Activated T-helper 17 cell treated with anti-CD3 and anti-CD28 coated beads, Interleukin-2, amount 50 U/mL, for 72 hours (primary cell): Measurements from ENCODE around the gene NEU4. TPM values are rescaled to one million over a fixed set of nuclear protein-coding genes. Genes with fewer than 3 reads are reported as not detected.
"Not testable (repeated sequence)": the region's sequence is repeated elsewhere in the genome, so short reads cannot be mapped to it uniquely, and the experiment has no call there.

Experiments
- ATAC-seq: fragments of 150-1000 bp; cut with Tn5 transposase; replicated peaks from 2 replicates; pipeline ENCODE4 v1.10.0; 2021; ENCODE audit warnings: mild to moderate bottlenecking, moderate library complexity
- H3K27ac Mint-ChIP-seq: one replicate; pipeline ENCODE4 v1.8.0; 2022; ENCODE audit warnings: mixed read lengths
- H3K27me3 Mint-ChIP-seq: one replicate; pipeline ENCODE4 v1.8.0; 2022; ENCODE audit warnings: mixed read lengths
- H3K36me3 Mint-ChIP-seq: one replicate; pipeline ENCODE4 v1.8.0; 2022; ENCODE audit warnings: low read depth, mild to moderate bottlenecking, mixed read lengths
- H3K4me1 Mint-ChIP-seq: one replicate; pipeline ENCODE4 v1.8.0; 2022; ENCODE audit warnings: mixed read lengths
- H3K4me3 Mint-ChIP-seq: one replicate; pipeline ENCODE4 v1.8.0; 2022; ENCODE audit warnings: mild to moderate bottlenecking, mixed read lengths
- H3K9me3 Mint-ChIP-seq: one replicate; pipeline ENCODE4 v1.8.0; 2022; ENCODE audit warnings: mixed read lengths
- total RNA-seq, 2 donors: library from RNA; stranded (reverse); gene quantifications; one replicate each; pipeline ENCODE4 v1.2.3, GENCODE V29; 2022

The NEU4 gene
- total RNA-seq, 2 donors from 2014 or later, result 1.1 to 9.8 TPM

DNA sequence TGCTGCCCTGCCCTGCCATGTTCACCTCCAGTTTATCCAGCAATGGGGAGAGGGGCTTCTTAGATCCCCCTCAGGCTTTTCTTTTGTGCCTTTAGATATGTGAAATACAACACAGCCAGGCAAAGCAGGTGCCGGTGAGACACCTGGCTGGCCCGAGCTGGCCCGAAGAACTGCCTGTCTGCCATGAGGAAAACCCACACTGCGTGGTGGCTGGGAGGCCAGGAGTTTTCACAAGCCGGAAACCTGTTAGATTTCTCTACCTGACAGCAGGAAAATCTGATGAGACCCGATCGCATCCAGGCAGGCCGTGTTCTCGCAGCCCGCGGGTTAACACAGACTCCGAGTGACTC is 38.1 kb upstream of the NEU4 start:
- H3K4me1 Mint-ChIP-seq, result peaks cover 9% of the 10 kb centered on the region
- no peaks in the 10 kb centered on the region for H3K36me3 Mint-ChIP-seq
- H3K4me3 Mint-ChIP-seq, result no peak overlapping the region
- H3K9me3 Mint-ChIP-seq, result no peaks in the 10 kb centered on the region
- no peaks in the 10 kb centered on the region for H3K27me3 Mint-ChIP-seq
- no peak for ATAC-seq
- H3K27ac Mint-ChIP-seq, result no peak overlapping the region

DNA sequence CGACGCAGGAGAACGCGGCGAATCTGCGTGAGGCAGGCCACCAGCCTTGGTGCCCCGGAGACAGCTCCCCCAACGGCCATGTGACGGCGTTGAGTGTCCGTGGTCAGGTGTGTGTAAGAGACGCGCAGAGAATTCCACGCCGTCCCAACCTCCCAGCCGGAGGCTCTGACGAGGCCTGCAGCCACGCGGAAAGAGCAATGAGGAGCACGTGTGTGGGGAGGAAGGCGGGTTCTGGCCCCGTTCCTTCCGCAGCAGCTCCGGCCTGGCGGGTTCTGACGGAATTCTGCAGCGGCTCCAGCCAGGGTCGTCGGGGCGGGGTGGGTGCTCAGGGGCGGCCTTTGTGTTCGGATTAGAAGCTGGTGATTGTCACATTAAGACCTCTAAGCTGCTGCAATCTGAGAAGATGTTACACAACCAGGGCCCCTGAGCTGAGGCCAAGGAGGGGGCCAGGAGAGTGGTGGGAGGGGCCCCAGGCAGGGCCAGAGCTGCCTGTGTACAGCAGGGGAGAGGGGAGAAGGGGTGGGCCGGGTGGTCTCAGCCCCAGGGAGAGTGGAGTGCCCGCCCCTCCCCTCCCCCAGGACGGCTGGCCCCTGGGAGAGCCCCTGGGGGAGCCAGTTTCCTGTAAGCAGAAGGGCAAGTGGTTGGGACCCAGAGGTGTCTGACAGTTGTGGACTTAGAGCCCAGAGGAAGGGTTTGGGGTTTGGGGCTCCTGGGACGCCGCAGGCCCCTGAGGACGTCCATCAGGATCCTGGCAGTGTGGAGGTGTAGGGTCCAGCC is 37.5 kb upstream of the NEU4 start:
- Mint-ChIP-seq H3K4me3 (peak overlapping the region; percentile 41), H3K9me3 (no peaks in the 10 kb centered on the region), H3K27ac (peak overlapping the region; percentile 58), H3K4me1 (peaks cover 9% of the 10 kb centered on the region), H3K27me3 (no peaks in the 10 kb centered on the region), H3K36me3 (no peaks in the 10 kb centered on the region)
- ATAC-seq, result no peak

- Mint-ChIP-seq H3K9me3 (no peaks in the 10 kb centered on the region), H3K36me3 (no peaks in the 10 kb centered on the region), H3K4me1 (peaks cover 9% of the 10 kb centered on the region), H3K27ac (peak overlapping the region; percentile 58), H3K27me3 (no peaks in the 10 kb centered on the region), H3K4me3 (peak overlapping the region; percentile 41)
- peak; percentile 18 for ATAC-seq
Observed at GRCh38 chr2:241772063-241772499, 36.9 kb upstream of the NEU4 start.

DNA sequence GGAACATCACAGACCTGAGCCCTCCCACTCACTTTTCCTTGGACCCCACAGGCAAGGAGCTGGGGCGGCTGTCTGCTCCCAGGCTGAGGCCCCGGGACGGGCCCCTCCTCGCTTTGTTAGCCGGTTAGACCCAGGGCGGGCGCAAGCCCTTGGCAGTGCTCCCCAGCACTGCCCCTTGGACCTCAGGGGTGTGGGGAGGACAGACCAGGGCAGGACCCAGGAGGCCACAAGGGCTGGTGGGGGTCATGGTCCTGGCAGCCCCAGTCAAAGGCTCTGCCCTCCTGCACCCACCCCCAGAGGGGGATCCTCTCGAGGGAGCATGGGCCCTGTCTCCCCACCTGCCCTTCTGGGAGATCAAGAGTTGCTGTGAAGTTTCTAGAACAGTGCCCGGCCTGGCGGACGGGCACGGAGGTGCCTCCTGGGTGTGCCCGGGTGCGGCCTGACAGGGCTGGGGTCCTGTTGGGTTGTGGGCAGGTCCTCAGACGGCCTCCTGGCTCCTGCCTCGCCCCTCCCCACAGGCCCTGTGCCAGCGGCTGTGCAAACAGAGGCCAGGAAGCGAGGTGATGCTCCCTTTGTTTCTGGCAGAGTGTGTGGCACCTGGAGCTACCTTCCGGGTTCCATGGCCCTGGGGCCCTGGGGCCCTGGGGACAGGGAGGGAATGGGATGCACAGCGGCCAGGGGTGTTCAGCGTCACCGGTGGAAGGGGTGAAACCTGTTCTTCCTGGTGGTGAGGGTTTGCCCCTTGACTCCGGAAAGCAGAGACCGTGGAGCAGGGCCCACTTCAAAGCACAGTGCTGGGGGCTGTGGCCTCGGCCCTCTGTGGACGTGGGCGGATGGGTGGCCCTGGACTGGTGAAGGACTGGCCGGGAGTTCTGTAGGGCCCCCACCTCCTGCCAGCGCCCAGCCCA is 35.2 kb upstream of the NEU4 start:
- H3K27me3 Mint-ChIP-seq, result no peaks in the 10 kb centered on the region
- H3K4me1 Mint-ChIP-seq, result peaks cover 9% of the 10 kb centered on the region
- no peaks in the 10 kb centered on the region for H3K36me3 Mint-ChIP-seq
- H3K4me3 Mint-ChIP-seq, result no peak overlapping the region
- no peaks in the 10 kb centered on the region for H3K9me3 Mint-ChIP-seq
- no peak overlapping the region for H3K27ac Mint-ChIP-seq
- no peak for ATAC-seq

DNA sequence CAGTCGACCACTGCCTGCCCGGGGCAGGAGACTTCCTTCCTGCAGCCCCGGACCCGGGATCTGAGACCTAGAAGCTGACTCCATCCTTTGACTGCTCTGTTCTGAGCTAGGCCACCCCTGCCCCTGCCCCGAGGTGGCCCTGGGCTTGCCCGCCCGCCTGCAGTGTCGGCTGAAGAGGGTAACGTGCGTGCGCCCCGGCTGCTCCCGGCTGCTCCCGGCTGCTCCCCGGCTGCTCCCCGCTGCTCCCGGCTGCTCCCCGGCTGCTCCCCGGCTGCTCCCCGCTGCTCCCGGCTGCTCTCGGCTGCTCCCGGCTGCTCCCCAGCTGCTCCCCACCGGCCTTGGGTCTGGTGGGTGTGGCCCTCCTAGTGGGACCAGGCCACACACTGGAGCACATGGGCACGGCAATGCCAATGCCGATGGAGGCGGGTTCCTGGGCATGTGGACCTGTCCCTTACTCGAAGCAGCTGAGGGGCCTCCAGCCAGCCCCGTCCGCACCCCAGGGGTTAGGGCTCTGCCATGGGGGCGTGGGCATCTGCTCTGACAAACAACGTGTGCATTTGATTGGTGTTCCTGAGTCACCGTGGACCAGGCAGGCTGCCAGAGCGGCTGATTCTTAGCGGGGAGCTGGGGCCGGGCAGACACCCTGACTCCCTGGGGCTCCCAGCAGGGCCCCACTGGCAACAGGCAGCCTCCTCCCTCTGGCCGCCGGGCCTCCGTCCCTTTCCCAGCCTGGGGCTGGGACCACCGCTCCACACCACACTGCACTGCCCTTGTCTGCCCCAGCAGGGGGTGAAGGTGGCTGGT is 34.4 kb upstream of the NEU4 start:
- no peaks in the 10 kb centered on the region for H3K9me3 Mint-ChIP-seq
- no peak overlapping the region for H3K4me3 Mint-ChIP-seq
- no peaks in the 10 kb centered on the region for H3K36me3 Mint-ChIP-seq
- no peak overlapping the region for H3K27ac Mint-ChIP-seq
- ATAC-seq, result no peak
- peaks cover 9% of the 10 kb centered on the region for H3K4me1 Mint-ChIP-seq
- no peaks in the 10 kb centered on the region for H3K27me3 Mint-ChIP-seq

GRCh38 chr2:241775223-241776177 is 33.5 kb upstream of the NEU4 start:
- no peaks in the 10 kb centered on the region for H3K27me3 Mint-ChIP-seq
- no peaks in the 10 kb centered on the region for H3K36me3 Mint-ChIP-seq
- H3K9me3 Mint-ChIP-seq, result no peaks in the 10 kb centered on the region
- H3K27ac Mint-ChIP-seq, result no peak overlapping the region
- peaks cover 9% of the 10 kb centered on the region for H3K4me1 Mint-ChIP-seq
- H3K4me3 Mint-ChIP-seq, result no peak overlapping the region
- no peak for ATAC-seq

DNA sequence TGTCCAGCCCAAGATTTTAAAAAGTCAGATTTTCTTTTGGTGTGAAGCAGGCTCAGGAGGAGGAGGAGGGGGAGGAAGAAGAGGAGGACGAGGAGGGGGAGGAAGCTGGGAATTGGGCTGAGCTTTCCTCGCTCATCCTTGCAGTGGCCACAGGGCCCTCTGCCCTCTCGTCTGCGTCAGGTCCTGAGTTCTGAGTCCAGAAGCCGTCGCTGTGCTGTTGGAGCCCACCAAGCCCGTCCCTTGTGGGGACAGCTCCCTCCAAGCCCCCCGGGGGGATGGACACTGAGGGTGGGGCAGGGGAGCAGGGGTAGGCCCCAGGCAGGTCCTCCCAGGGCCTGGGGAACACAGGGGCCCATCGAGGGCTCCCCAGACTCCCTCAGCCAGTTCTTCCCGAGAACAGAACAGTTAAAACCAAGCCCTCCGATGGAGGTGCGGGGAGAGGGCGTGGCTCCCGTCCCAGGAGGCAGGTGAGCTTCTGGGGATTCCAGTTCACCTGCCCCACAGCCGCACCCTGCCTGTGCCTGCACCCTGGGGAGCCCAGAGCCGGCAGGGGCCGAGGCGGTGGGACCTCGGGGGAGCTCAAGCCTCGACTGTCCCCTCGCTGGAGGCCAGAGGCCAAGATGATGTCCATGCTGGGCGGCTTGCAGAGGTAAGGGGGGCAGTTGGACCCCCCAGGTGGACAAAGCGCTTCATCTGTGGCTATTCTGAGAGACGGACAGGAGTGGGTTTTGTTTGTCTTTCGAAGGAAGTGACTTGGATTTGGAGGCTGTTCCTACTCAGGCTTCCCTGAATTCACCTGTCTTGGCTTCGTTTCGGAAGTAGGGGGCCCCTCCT is 32.4 kb upstream of the NEU4 start, which contains the start of gene GAL3ST2:
GAL3ST2 (plus strand) TSS at position 487 of the 834 bp plus-strand sequence; CDS start at position 621, 134 bp downstream.
- H3K4me1 Mint-ChIP-seq, result peaks cover 9% of the 10 kb centered on the region

DNA sequence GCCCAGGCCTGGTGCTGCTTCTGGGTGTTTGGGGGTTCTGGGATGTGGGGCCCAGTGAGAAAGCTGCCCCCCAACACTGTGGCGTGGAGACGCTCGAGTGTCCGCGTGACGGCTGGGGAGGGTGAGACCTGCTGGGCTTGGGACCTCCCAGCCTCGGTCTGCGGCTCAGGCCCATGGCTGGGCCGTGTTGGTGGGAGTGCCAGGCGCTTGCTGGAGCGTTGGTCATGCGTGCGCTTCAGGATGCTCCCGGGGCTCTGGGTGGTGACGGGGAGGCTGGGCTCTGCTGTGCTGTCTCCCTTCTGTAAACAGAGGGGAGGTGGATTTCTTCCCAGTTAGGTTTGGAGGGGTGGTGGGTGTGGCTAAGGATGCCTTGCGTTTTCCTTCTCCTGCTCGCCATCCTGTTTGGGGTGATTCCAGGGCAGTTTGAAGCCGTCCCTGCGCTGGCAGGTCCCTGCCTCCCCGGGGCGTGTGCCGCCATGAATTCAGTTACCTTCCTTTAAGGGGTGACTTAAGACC is 31.8 kb upstream of the NEU4 start:
- H3K27ac Mint-ChIP-seq, result no peak overlapping the region
- no peak for ATAC-seq
- no peak overlapping the region for H3K4me3 Mint-ChIP-seq
- no peaks in the 10 kb centered on the region for H3K36me3 Mint-ChIP-seq
- no peaks in the 10 kb centered on the region for H3K9me3 Mint-ChIP-seq
- peaks cover 3% of the 10 kb centered on the region for H3K4me1 Mint-ChIP-seq
- no peaks in the 10 kb centered on the region for H3K27me3 Mint-ChIP-seq

More for the DNA sequence above, 32.4 kb upstream of the NEU4 start, which contains the start of gene GAL3ST2:
- Mint-ChIP-seq H3K27me3 (no peaks in the 10 kb centered on the region), H3K27ac (no peak within 1 kb of the TSS), H3K4me3 (no peak within 1 kb of the TSS), H3K9me3 (no peaks in the 10 kb centered on the region), H3K36me3 (no peaks in the 10 kb centered on the region)
- no peak for ATAC-seq

DNA sequence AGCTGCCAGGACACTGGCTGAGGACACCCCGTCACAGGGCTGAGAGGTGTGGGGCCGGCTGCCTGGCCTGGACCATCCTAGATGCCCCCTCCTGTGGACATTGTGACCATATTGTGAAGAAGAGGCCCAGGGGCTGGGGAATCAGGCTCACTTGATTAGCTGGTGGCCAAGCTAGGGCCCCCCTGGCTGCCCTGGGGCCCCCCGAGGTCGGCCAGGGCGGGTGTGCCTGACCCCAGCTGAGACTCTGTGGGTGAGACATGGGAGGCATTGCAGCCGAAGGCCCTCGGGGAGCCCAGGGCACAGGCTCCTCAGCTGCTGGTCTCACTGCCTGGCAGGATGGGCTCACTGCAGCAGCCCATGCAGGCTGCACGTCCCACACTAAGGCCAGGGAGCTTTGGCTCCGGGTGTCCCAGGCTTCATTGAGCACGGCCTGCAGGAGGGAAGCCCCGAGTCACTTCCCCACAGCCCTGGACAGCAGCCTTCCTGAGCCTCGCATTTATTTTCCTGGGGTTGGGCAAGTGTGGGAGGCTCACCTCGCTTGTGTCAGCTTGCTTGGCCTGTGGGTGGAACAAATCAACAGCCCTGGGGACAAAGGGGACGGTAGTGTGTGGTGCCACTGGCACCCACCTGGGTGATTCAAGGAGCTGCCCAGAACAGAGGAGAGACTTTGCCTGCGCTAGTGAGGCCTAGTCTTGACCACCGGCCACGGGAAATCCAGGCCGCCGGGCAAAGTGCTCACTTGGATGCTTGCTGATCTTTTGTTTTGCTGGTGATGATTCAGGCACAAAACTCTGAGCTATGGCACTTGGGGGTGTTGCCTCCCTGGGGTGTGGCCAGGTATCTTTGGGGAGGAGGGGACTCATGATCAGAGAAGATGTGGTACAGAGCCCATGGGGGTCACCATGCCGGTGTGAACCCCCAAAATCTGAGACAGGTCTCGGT is 31.0 kb upstream of the NEU4 start:
- H3K9me3 Mint-ChIP-seq, result no peaks in the 10 kb centered on the region
- no peaks in the 10 kb centered on the region for H3K36me3 Mint-ChIP-seq
- no peak overlapping the region for H3K27ac Mint-ChIP-seq
- no peaks in the 10 kb centered on the region for H3K27me3 Mint-ChIP-seq
- peak; percentile 26 for ATAC-seq
- H3K4me3 Mint-ChIP-seq, result no peak overlapping the region
- H3K4me1 Mint-ChIP-seq, result no peaks in the 10 kb centered on the region

- Mint-ChIP-seq H3K4me1 (no peaks in the 10 kb centered on the region), H3K27ac (no peak overlapping the region), H3K9me3 (no peaks in the 10 kb centered on the region), H3K27me3 (no peaks in the 10 kb centered on the region), H3K36me3 (no peaks in the 10 kb centered on the region), H3K4me3 (no peak overlapping the region)
- ATAC-seq, result no peak
Observed at GRCh38 chr2:241780939-241781569, 27.9 kb upstream of the NEU4 start.

- not testable (repeated sequence) for H3K4me1 Mint-ChIP-seq, H3K36me3 Mint-ChIP-seq, H3K9me3 Mint-ChIP-seq, H3K27ac Mint-ChIP-seq, H3K4me3 Mint-ChIP-seq, H3K27me3 Mint-ChIP-seq, ATAC-seq
Observed at GRCh38 chr2:241782053-241782452, 26.9 kb upstream of the NEU4 start.
